Stomach (tissue), 4 donors: ENCODE measurements around the gene AGBL2.

Experiments used
- EP300 ChIP-seq: sonication (generic); formaldehyde crosslinking; IDR thresholded peaks from one replicate; pipeline ENCODE4 v1.6.1; 2017; ENCODE audit warnings: antibody characterized with exemption
- TF ChIP-seq, protein P1 (sequence below), 7 experiments: fragments of 450-650 bp in 4 of 7; fragments of 200-600 bp in 3 of 7; sonication (generic) in 3 of 7; IDR thresholded peaks; one replicate each; pipeline ENCODE4 v1.5.1; 2016 to 2019; ENCODE audit warnings: antibody characterized with exemption in 7 of 7, control low read depth in 2 of 7, mild to moderate bottlenecking in 1 of 7

DNA sequence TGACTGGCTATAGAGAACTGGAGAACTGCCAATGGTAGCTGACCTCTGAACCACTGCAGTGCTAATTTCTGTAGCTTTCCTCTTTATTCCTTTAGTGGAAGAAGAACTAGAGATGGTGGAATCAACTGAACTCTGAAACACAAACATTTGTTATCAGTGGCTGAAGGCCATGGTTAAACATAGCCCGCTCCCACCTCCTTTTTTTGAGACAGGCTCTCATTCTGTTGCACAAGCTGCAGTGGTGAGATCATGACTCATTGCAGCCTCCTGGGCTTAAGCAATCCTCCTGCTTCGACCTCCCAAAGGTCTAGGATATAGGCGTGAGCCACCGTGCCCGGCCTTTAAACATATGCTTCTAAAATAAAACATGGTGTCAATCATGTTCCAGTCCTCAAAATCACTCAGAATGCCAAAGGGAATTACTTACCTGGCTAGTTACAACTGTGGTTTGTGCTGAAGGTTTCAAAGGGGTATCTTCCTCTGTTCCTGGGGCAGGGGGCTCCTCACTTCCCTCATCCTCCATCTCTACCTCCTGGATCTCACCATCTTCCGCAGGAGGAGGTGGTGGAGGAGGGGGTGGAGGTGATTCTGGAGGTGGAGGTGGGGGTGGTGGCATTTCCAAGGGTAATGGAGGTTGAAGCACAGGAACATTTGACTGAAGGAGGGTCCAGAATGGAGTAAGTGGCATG is 9.0 kb upstream of the AGBL2 start:
- TF ChIP-seq, protein P1, sequence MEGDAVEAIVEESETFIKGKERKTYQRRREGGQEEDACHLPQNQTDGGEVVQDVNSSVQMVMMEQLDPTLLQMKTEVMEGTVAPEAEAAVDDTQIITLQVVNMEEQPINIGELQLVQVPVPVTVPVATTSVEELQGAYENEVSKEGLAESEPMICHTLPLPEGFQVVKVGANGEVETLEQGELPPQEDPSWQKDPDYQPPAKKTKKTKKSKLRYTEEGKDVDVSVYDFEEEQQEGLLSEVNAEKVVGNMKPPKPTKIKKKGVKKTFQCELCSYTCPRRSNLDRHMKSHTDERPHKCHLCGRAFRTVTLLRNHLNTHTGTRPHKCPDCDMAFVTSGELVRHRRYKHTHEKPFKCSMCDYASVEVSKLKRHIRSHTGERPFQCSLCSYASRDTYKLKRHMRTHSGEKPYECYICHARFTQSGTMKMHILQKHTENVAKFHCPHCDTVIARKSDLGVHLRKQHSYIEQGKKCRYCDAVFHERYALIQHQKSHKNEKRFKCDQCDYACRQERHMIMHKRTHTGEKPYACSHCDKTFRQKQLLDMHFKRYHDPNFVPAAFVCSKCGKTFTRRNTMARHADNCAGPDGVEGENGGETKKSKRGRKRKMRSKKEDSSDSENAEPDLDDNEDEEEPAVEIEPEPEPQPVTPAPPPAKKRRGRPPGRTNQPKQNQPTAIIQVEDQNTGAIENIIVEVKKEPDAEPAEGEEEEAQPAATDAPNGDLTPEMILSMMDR (IDR thresholded peaks at IDR 0.05): no peak
- TF ChIP-seq EP300: no peak
